H1 (cell line): Measurements from ENCODE around the gene TUBA8. TPM values are rescaled to one million over a fixed set of nuclear protein-coding genes. Genes with fewer than 3 reads are reported as not detected.

ENCODE experiments used
- CTCF ChIA-PET: fragments of 300-600 bp; sonication (Branson Sonifier 250); formaldehyde crosslinking; loops from one replicate; lab custom pipeline; 2021; ENCODE audit not compliant: partially characterized antibody; lab: Charles Lee
- POLR2A ChIA-PET: fragments of 300-600 bp; sonication (Branson Sonifier 250); formaldehyde crosslinking; loops from one replicate; lab custom pipeline; 2021; ENCODE audit warnings: inconsistent platforms; ENCODE audit not compliant: partially characterized antibody; lab: Charles Lee
- DNase-seq, 2 experiments: peaks; one replicate each; pipeline versions ENCODE4 v3.0.0 to v3.0.0-alpha.2; 2010 to 2022; ENCODE audit warnings: low spot score in 2 of 2, low read depth in 1 of 2, mixed read lengths in 1 of 2
- FAIRE-seq: peaks from 2 replicates; lab custom pipeline; 2011; peaks lifted over from hg19 to GRCh38; lab: Jason Lieb, UNC
- H2AFZ ChIP-seq: 2 replicates; pipeline ENCODE4 v1.8.1; 2012; ENCODE audit warnings: low read length, inconsistent platforms
- H2AK5ac ChIP-seq: 2 replicates; pipeline ENCODE4 v1.6.1; 2013; ENCODE audit warnings: low read depth, low read length
- H2BK120ac ChIP-seq: replicated peaks from 2 replicates; pipeline ENCODE3; 2013; ENCODE audit warnings: low read depth, low read length, inconsistent platforms
- H2BK12ac ChIP-seq: 2 replicates; pipeline ENCODE4 v1.6.1; 2013; ENCODE audit warnings: low read depth, low read length
- H2BK15ac ChIP-seq: 2 replicates; pipeline ENCODE4 v1.6.1; 2013; ENCODE audit warnings: low read length
- H2BK20ac ChIP-seq: 2 replicates; pipeline ENCODE4 v1.6.1; 2013; ENCODE audit warnings: low read length
- H2BK5ac ChIP-seq: 2 replicates; pipeline ENCODE4 v1.6.1; 2013; ENCODE audit warnings: low read depth, low read length
- H3K14ac ChIP-seq: 2 replicates; pipeline ENCODE4 v1.6.1; 2013; ENCODE audit warnings: inconsistent platforms; ENCODE audit not compliant: insufficient read length
- H3K18ac ChIP-seq: 2 replicates; pipeline ENCODE4 v1.6.1; 2013; ENCODE audit warnings: low read length; ENCODE audit errors: extremely low read depth
- H3K23ac ChIP-seq: 2 replicates; pipeline ENCODE4 v1.6.1; 2013; ENCODE audit warnings: inconsistent platforms; ENCODE audit not compliant: insufficient read length
- H3K23me2 ChIP-seq: 2 replicates; pipeline ENCODE4 v1.6.1; 2013; ENCODE audit warnings: low read depth, low read length
- H3K27ac ChIP-seq: 2 replicates; pipeline ENCODE4 v1.6.1; 2011; ENCODE audit warnings: low read depth, low read length, inconsistent platforms
- H3K27me3 ChIP-seq, 4 experiments: replicated peaks in 1 of 4; 1 replicate in 1 of 4; 2 replicates in 3 of 4; pipeline versions ENCODE4 v1.6.1 to v1.8.1; 2011 to 2013; ENCODE audit warnings: low read length in 3 of 4, mild to moderate bottlenecking in 3 of 4, inconsistent platforms in 2 of 4, mixed read lengths in 2 of 4, moderate library complexity in 1 of 4; ENCODE audit not compliant: control insufficient read depth in 3 of 4, insufficient read depth in 3 of 4; ENCODE audit errors: extremely low read depth in 1 of 4
- H3K36me3 ChIP-seq, 4 experiments: 2 replicates each; pipeline versions ENCODE4 v1.6.1 to v1.8.1; 2011 to 2013; ENCODE audit warnings: mild to moderate bottlenecking in 4 of 4, low read length in 3 of 4, moderate library complexity in 2 of 4, control low read depth in 1 of 4, inconsistent platforms in 1 of 4; ENCODE audit not compliant: insufficient read depth in 4 of 4, control insufficient read depth in 2 of 4
- H3K4ac ChIP-seq: replicated peaks from 2 replicates; pipeline ENCODE3; 2013; ENCODE audit warnings: low read length, low read depth, mixed read lengths, inconsistent platforms; ENCODE audit not compliant: insufficient read length
- H3K4me1 ChIP-seq, 4 experiments: replicated peaks in 1 of 4; 1 replicate in 1 of 4; 2 replicates in 3 of 4; pipeline versions ENCODE4 v1.6.1 to v1.8.1; 2011 to 2013; ENCODE audit warnings: low read length in 3 of 4, inconsistent platforms in 2 of 4, mixed read lengths in 1 of 4; ENCODE audit not compliant: insufficient read depth in 4 of 4, control insufficient read depth in 3 of 4
- H3K4me2 ChIP-seq, 2 experiments: 2 replicates each; pipeline versions ENCODE4 v1.6.1 to v1.8.1; 2011 to 2013; ENCODE audit warnings: low read depth in 2 of 2, low read length in 2 of 2, control low read depth in 1 of 2, inconsistent platforms in 1 of 2, mild to moderate bottlenecking in 1 of 2; ENCODE audit not compliant: insufficient read depth in 1 of 2
- H3K4me3 ChIP-seq, 4 experiments: fragments of 200-600, 300-600 bp in 1 of 4; sonication (generic), shearing (Covaris generic), sonication (Bioruptor Twin) in 1 of 4; 2 replicates each; pipeline versions ENCODE4 v1.5.1 to v1.8.1; 2011 to 2016; ENCODE audit warnings: low read length in 4 of 4, low read depth in 3 of 4, control low read depth in 2 of 4, inconsistent platforms in 2 of 4, mild to moderate bottlenecking in 2 of 4, mixed read lengths in 1 of 4, moderate library complexity in 1 of 4; ENCODE audit not compliant: insufficient read depth in 2 of 4; ENCODE audit errors: extremely low read depth in 1 of 4
- H3K56ac ChIP-seq: replicated peaks from 2 replicates; pipeline ENCODE3; 2013; ENCODE audit warnings: low read depth, mild to moderate bottlenecking, mixed read lengths, low read length, inconsistent platforms; ENCODE audit not compliant: insufficient read length
- H3K79me1 ChIP-seq: 2 replicates; pipeline ENCODE4 v1.6.1; 2013; ENCODE audit warnings: low read depth, low read length, control low read depth
- H3K79me2 ChIP-seq, 2 experiments: 2 replicates each; pipeline versions ENCODE4 v1.6.1 to v1.8.1; 2012 to 2013; ENCODE audit warnings: low read length in 2 of 2, mild to moderate bottlenecking in 2 of 2, inconsistent platforms in 1 of 2; ENCODE audit not compliant: insufficient read depth in 2 of 2, control insufficient read depth in 1 of 2
- H3K9ac ChIP-seq, 4 experiments: replicated peaks in 1 of 4; 1 replicate in 1 of 4; 2 replicates in 3 of 4; pipeline versions ENCODE4 v1.6.1 to v1.8.1; 2011 to 2013; ENCODE audit warnings: low read depth in 3 of 4, low read length in 3 of 4, control low read depth in 2 of 4, mild to moderate bottlenecking in 2 of 4, moderate library complexity in 2 of 4, inconsistent platforms in 1 of 4; ENCODE audit errors: extremely low read depth in 1 of 4
- H3K9me3 ChIP-seq, 2 experiments: 2 replicates each; pipeline versions ENCODE4 v1.6.1 to v1.8.1; 2012 to 2013; ENCODE audit warnings: mild to moderate bottlenecking in 2 of 2, moderate library complexity in 2 of 2, control low read depth in 1 of 2, inconsistent platforms in 1 of 2, low read depth in 1 of 2, low read length in 1 of 2, mixed read lengths in 1 of 2; ENCODE audit not compliant: insufficient read depth in 2 of 2
- H4K20me1 ChIP-seq, 2 experiments: replicated peaks in 1 of 2; 2 replicates each; pipeline versions ENCODE3 to v1.8.1; 2011 to 2013; ENCODE audit warnings: inconsistent platforms in 2 of 2, low read length in 2 of 2, mild to moderate bottlenecking in 1 of 2; ENCODE audit not compliant: insufficient read depth in 2 of 2, control insufficient read depth in 1 of 2
- H4K5ac ChIP-seq: 2 replicates; pipeline ENCODE4 v1.6.1; 2013; ENCODE audit warnings: low read length, low read depth, mixed read lengths, inconsistent platforms; ENCODE audit not compliant: insufficient read length
- H4K8ac ChIP-seq: 2 replicates; pipeline ENCODE4 v1.8.0; 2013; ENCODE audit warnings: mild to moderate bottlenecking, moderate library complexity, low read length, inconsistent platforms; ENCODE audit not compliant: insufficient read depth; ENCODE audit errors: extremely low read depth
- H4K91ac ChIP-seq: replicated peaks from 2 replicates; pipeline ENCODE3; 2013; ENCODE audit warnings: low read length, mixed read lengths, inconsistent platforms; ENCODE audit not compliant: insufficient read length
- BRCA1 ChIP-seq: IDR thresholded peaks from 2 replicates; pipeline ENCODE4 v1.6.1; 2012; ENCODE audit warnings: low read depth, low read length, improper control_type of control experiment
- CREB1 ChIP-seq: IDR thresholded peaks from 2 replicates; pipeline ENCODE4 v1.6.1; 2012; ENCODE audit warnings: inconsistent platforms
- RFX5 ChIP-seq: IDR thresholded peaks from 2 replicates; pipeline ENCODE4 v1.6.1; 2011; ENCODE audit warnings: low read depth, low read length, improper control_type of control experiment, borderline replicate concordance
- SAP30 ChIP-seq: fragments of 300-600 bp; sonication (generic); IDR thresholded peaks from 2 replicates; pipeline ENCODE4 v1.7.1; 2012; ENCODE audit warnings: low read length, moderate library complexity, mild to moderate bottlenecking, inconsistent platforms; ENCODE audit not compliant: insufficient read depth, insufficient replicate concordance
- SIN3A ChIP-seq, 2 experiments: IDR thresholded peaks in 1 of 2; conservative IDR thresholded peaks in 1 of 2; 2 replicates each; pipeline ENCODE4 v1.6.1; 2011 to 2012; ENCODE audit warnings: low read length in 2 of 2, improper control_type of control experiment in 1 of 2, low read depth in 1 of 2, mild to moderate bottlenecking in 1 of 2
- TEAD4 ChIP-seq: IDR thresholded peaks from 2 replicates; pipeline ENCODE4 v1.6.1; 2012; ENCODE audit warnings: low read depth, low read length, inconsistent platforms, mixed read lengths
- ZNF274 ChIP-seq: IDR thresholded peaks from 2 replicates; pipeline ENCODE4 v1.7.0; 2012; ENCODE audit warnings: low read length, borderline replicate concordance; ENCODE audit errors: extremely low read depth
- WGBS, 2 experiments: shearing (Covaris generic) in 1 of 2; methylation state at CpG; one replicate each; pipeline versions ENCODE4 v1.1.6 to v1.1.7; 2013 to 2015; ENCODE audit warnings: low lambda C conversion rate in 2 of 2, mixed read lengths in 2 of 2, inconsistent platforms in 1 of 2, low coverage in 1 of 2, missing lambda C conversion rate in 1 of 2; ENCODE audit not compliant: insufficient replicate concordance in 2 of 2, insufficient coverage in 1 of 2, insufficient read length in 1 of 2; ENCODE audit errors: extremely low coverage in 1 of 2, missing lambda C conversion rate in 1 of 2; 5-methylcytosine and 5-hydroxymethylcytosine counted together
- polyA plus RNA-seq, 7 experiments: library from polyadenylated mRNA; depleted of rRNA in 3 of 7; stranded (reverse) in 5 of 7; unstranded in 2 of 7; fragments of >200 nt in 5 of 7; fragments of 200-250 nt in 2 of 7; gene quantifications; 1 replicate in 5 of 7; 2 replicates in 1 of 7; 4 replicates in 1 of 7; pipeline versions ENCODE4 v1.2.1 to v1.2.3, GENCODE V29; 2011 to 2013; ENCODE audit warnings: missing spikeins in 2 of 7, mixed read lengths in 2 of 7
- total RNA-seq: library from RNA; stranded (reverse); fragmentation: NEBNext Ultra II Directional; extraction: Animal tissue kit (Norgen Biotek cat#: 25700); gene quantifications from 2 replicates; pipeline ENCODE4 v1.2.1, GENCODE V29; 2021
- TF ChIP-seq, protein P1 (sequence below): IDR thresholded peaks from 2 replicates; pipeline ENCODE4 v1.6.1; 2011; ENCODE audit warnings: low read depth, mild to moderate bottlenecking, low read length; ENCODE audit not compliant: insufficient read depth

The TUBA8 gene
- total and polyA plus RNA-seq, 2 of the 8 experiments (the other 6 are each of a cell fraction or from before 2014, with no cell fraction given): 1.0 to 4.0 TPM

DNA sequence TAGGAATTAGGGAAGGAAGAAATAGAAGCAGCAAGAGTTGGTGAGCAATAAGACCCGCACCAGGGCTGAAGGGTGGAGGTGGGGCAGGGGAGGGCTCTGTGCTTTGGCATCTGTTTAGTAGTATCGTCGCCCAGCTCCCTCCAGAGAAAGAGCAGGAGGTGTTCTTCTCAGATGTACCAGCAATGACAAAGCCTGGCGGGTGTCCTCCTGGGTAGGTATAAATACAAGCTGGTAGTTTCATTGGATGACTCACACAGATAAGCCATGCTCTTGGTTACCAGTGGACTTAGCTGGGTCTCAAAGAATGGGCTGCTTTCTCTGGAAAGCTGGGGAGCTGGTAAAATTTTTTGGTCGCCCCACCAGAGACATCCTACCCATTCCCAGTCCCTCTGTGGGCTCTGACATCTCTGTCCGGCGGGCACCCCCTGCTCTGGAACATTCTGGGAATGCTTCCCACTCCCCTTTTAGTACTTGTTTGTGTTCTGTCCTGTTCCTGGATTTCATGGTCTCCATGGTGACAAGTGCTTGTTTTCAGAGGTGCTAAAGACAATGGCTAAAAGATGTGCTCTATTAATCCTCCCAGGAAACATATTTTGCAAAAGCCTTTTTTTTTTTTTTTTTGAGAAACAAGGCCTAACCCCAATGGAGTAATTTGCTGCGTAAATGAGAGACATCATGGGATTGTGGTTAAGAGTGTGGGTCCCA, 15.4 kb upstream of the TUBA8 start:
- no peak overlapping the region for H3K4ac ChIP-seq
- H3K27ac ChIP-seq: no peak overlapping the region
- CTCF ChIA-PET: no interaction called here
- H2AK5ac ChIP-seq: no peak overlapping the region
- no peak overlapping the region for H3K14ac ChIP-seq
- H3K79me1 ChIP-seq: no peaks in the 10 kb centered on the region
- H3K79me2 ChIP-seq: no peaks in the 10 kb centered on the region
- no peak for DNase-seq
- no peak overlapping the region for H2BK12ac ChIP-seq
- no peak overlapping the region for H2BK5ac ChIP-seq
- no peak for TF ChIP-seq TEAD4
- TF ChIP-seq, protein P1, sequence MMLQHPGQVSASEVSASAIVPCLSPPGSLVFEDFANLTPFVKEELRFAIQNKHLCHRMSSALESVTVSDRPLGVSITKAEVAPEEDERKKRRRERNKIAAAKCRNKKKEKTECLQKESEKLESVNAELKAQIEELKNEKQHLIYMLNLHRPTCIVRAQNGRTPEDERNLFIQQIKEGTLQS: no peak
- no peak for TF ChIP-seq BRCA1
- no peak for TF ChIP-seq RFX5
- TF ChIP-seq CREB1: no peak
- no peak for TF ChIP-seq SIN3A (conservative IDR thresholded peaks at IDR 0.05 in 1 of 2, IDR thresholded peaks at IDR 0.05 in 1 of 2; ENCODE audit: low read depth in 1 of 2, low read length in 2 of 2)
- no peak for TF ChIP-seq ZNF274
- TF ChIP-seq SAP30: no peak
- H2AFZ ChIP-seq: no peak overlapping the region
- H4K8ac ChIP-seq: no peak overlapping the region
- no peak for FAIRE-seq
- H2BK15ac ChIP-seq: no peak overlapping the region
- no peak overlapping the region for H3K18ac ChIP-seq
- H3K4me2 ChIP-seq: no peak overlapping the region
- H2BK20ac ChIP-seq: no peak overlapping the region
- no peak overlapping the region for H4K5ac ChIP-seq
- no peak overlapping the region for H4K91ac ChIP-seq
- no peak overlapping the region for H3K56ac ChIP-seq
- peaks cover 0 to 2% of the 10 kb centered on the region in 2 experiments for H4K20me1 ChIP-seq
- no peak overlapping the region for H3K9ac ChIP-seq
- POLR2A ChIA-PET: interaction anchor here (1.4 kb wide), 1 partner anchor 11 kb away, joined by 5 read pairs; no protein-coding TSS in a partner anchor
- H3K23ac ChIP-seq: no peak overlapping the region
- H3K27me3 ChIP-seq: no peaks in the 10 kb centered on the region
- no peaks in the 10 kb centered on the region for H3K23me2 ChIP-seq
- no peak overlapping the region for H2BK120ac ChIP-seq
- peaks cover 0 to 6% (median 3%) of the 10 kb centered on the region in 4 experiments; a peak in 1 of 8 replicates for H3K36me3 ChIP-seq
- H3K9me3 ChIP-seq: no peaks in the 10 kb centered on the region
- no peak overlapping the region for H3K4me3 ChIP-seq
- no peaks in the 10 kb centered on the region for H3K4me1 ChIP-seq
- whole genome bisulfite sequencing, 2 experiments: 96% methylated on average over 8 of the region's 8 CpGs; no CpG with 5 or more reads in 1 of the 2 experiments
